Natural killer cell (primary cell): Measurements from ENCODE around the gene PRPS1L1. TPM values are rescaled to one million over a fixed set of nuclear protein-coding genes. Genes with fewer than 3 reads are reported as not detected.

Experiments
- ATAC-seq, 3 donors: fragments of 150-1000 bp in 2 of 3; fragments of 200-7000 bp in 1 of 3; cut with Tn5 transposase; 1 replicate in 1 of 3; 2 replicates in 2 of 3; pipeline ENCODE4 v1.10.0; 2021; ENCODE audit warnings: mild to moderate bottlenecking in 2 of 3, moderate library complexity in 2 of 3
- DNase-seq, 2 donors: peaks; one replicate each; pipeline versions ENCODE4 v3.0.0 to v3.0.0-alpha.2; 2013 to 2021; ENCODE audit warnings: mixed read lengths in 1 of 2
- H3K27ac ChIP-seq: one replicate; pipeline ENCODE4 v1.5.1; 2013; ENCODE audit warnings: mild to moderate bottlenecking, low read length
- H3K27me3 ChIP-seq: one replicate; pipeline ENCODE4 v1.6.1; 2013; ENCODE audit warnings: low read length; ENCODE audit not compliant: control insufficient read depth, insufficient read depth
- H3K36me3 ChIP-seq: one replicate; pipeline ENCODE4 v1.6.1; 2013; ENCODE audit warnings: low read length; ENCODE audit not compliant: control insufficient read depth, insufficient read depth
- H3K4me1 ChIP-seq: one replicate; pipeline ENCODE4 v1.6.1; 2013; ENCODE audit warnings: low read length; ENCODE audit not compliant: control insufficient read depth, insufficient read depth
- H3K4me3 ChIP-seq: one replicate; pipeline ENCODE4 v1.5.1; 2013; ENCODE audit warnings: low read length
- H3K9me3 ChIP-seq: one replicate; pipeline ENCODE4 v1.6.1; 2013; ENCODE audit warnings: low read length; ENCODE audit not compliant: control insufficient read depth, insufficient read depth
- H3K27ac Mint-ChIP-seq, 2 donors: one replicate each; pipeline ENCODE4 v1.8.0; 2022; ENCODE audit warnings: mild to moderate bottlenecking in 2 of 2, mixed read lengths in 2 of 2, moderate library complexity in 1 of 2
- H3K27me3 Mint-ChIP-seq, 2 donors: one replicate each; pipeline ENCODE4 v1.8.0; 2022; ENCODE audit warnings: low read depth in 2 of 2, mixed read lengths in 2 of 2
- H3K36me3 Mint-ChIP-seq: one replicate; pipeline ENCODE4 v1.8.0; 2022; ENCODE audit warnings: mixed read lengths
- H3K4me1 Mint-ChIP-seq, 2 donors: one replicate each; pipeline ENCODE4 v1.8.0; 2022; ENCODE audit warnings: mixed read lengths in 2 of 2
- H3K4me3 Mint-ChIP-seq: one replicate; pipeline ENCODE4 v1.8.0; 2022; ENCODE audit warnings: mild to moderate bottlenecking, moderate library complexity, mixed read lengths
- H3K9me3 Mint-ChIP-seq, 2 donors: one replicate each; pipeline ENCODE4 v1.8.0; 2022; ENCODE audit warnings: mixed read lengths in 2 of 2
- CTCF ChIP-seq: fragments of 200-600 bp; IDR thresholded peaks from one replicate; pipeline ENCODE4 v1.8.0; 2022; ENCODE audit warnings: antibody characterized with exemption
- WGBS: methylation state at CpG from one replicate; pipeline ENCODE4 v1.1.7; 2013; ENCODE audit warnings: missing lambda C conversion rate; ENCODE audit not compliant: insufficient coverage; 5-methylcytosine and 5-hydroxymethylcytosine counted together
- intact Hi-C: fragments of 100-400 bp; cut with micrococcal nuclease; formaldehyde crosslinking; loops from one replicate; pipeline ENCODE4 v1.14.2; 2022
- total RNA-seq, 4 donors: library from RNA; stranded (reverse); fragments of 120-200 nt in 1 of 4; gene quantifications; one replicate each; pipeline versions ENCODE4 v1.2.3 to v1.2.4, GENCODE V29; 2013 to 2022

The PRPS1L1 gene
- total RNA-seq, 3 donors from 2014 or later (not counting 1 experiment from before 2014, with no cell fraction given): not detected

- no peak for ATAC-seq
- Mint-ChIP-seq H3K36me3 (no peaks in the 10 kb centered on the region), H3K4me1 (no peaks in the 10 kb centered on the region), H3K4me3 (no peak overlapping the region), H3K27ac (no peak overlapping the region), H3K27me3 (peaks cover 3 to 10% of the 10 kb centered on the region in 2 donors), H3K9me3 (no peaks in the 10 kb centered on the region)
- intact Hi-C loops: no loop called here
- no peaks in the 10 kb centered on the region for H3K9me3 ChIP-seq
- H3K27me3 ChIP-seq: no peaks in the 10 kb centered on the region
- WGBS: 75% methylated on average over 11 of the region's 13 CpGs
- TF ChIP-seq CTCF: no peak
- no peak overlapping the region for H3K27ac ChIP-seq
- no peak overlapping the region for H3K4me3 ChIP-seq
- peak in 1 of 2 donors; percentile 24 for DNase-seq
- no peaks in the 10 kb centered on the region for H3K36me3 ChIP-seq
- no peaks in the 10 kb centered on the region for H3K4me1 ChIP-seq
Observed at GRCh38 chr7:17991866-17992648, 35.6 kb downstream of the PRPS1L1 start.

- H3K27me3 ChIP-seq: no peaks in the 10 kb centered on the region
- H3K27ac ChIP-seq: no peak overlapping the region
- no peak overlapping the region for H3K4me3 Mint-ChIP-seq
- H3K4me3 ChIP-seq: no peak overlapping the region
- 100% methylated on average over 3 of the region's 3 CpGs for WGBS
- H3K4me1 Mint-ChIP-seq: no peaks in the 10 kb centered on the region
- H3K36me3 ChIP-seq: no peaks in the 10 kb centered on the region
- H3K9me3 ChIP-seq: no peaks in the 10 kb centered on the region
- H3K27ac Mint-ChIP-seq: no peak overlapping the region
- ATAC-seq (no peak), DNase-seq (no peak)
- H3K27me3 Mint-ChIP-seq: peaks cover 7 to 10% of the 10 kb centered on the region in 2 donors
- no peaks in the 10 kb centered on the region for H3K36me3 Mint-ChIP-seq
- H3K9me3 Mint-ChIP-seq: no peaks in the 10 kb centered on the region
- TF ChIP-seq CTCF: no peak
- H3K4me1 ChIP-seq: no peaks in the 10 kb centered on the region
- intact Hi-C loops: no loop called here
Observed at GRCh38 chr7:17990761-17991160, 36.9 kb downstream of the PRPS1L1 start.

- H3K4me3 ChIP-seq: no peak overlapping the region
- intact Hi-C loops: no loop called here
- WGBS: 91% methylated on average over 5 of the region's 5 CpGs
- Mint-ChIP-seq H3K27ac (no peak overlapping the region), H3K4me1 (no peaks in the 10 kb centered on the region), H3K36me3 (no peaks in the 10 kb centered on the region), H3K9me3 (no peaks in the 10 kb centered on the region), H3K4me3 (no peak overlapping the region), H3K27me3 (peaks cover 9 to 10% of the 10 kb centered on the region in 2 donors)
- no peak overlapping the region for H3K27ac ChIP-seq
- no peak for ATAC-seq
- H3K9me3 ChIP-seq: no peaks in the 10 kb centered on the region
- DNase-seq: no peak
- no peaks in the 10 kb centered on the region for H3K36me3 ChIP-seq
- H3K27me3 ChIP-seq: no peaks in the 10 kb centered on the region
- no peak for TF ChIP-seq CTCF
- H3K4me1 ChIP-seq: no peaks in the 10 kb centered on the region
Observed at GRCh38 chr7:17989546-17989945, 38.1 kb downstream of the PRPS1L1 start.

GRCh38 chr7:17988858-17989257 is 38.8 kb downstream of the PRPS1L1 start:
- WGBS: 93% methylated on average over 6 of the region's 6 CpGs
- no peak for ATAC-seq

More at GRCh38 chr7:17988858-17989257, 38.8 kb downstream of the PRPS1L1 start:
- intact Hi-C loops: no loop called here
- TF ChIP-seq CTCF: no peak
- H3K27ac Mint-ChIP-seq: no peak overlapping the region
- DNase-seq: no peak
- H3K4me3 ChIP-seq: no peak overlapping the region
- H3K9me3 ChIP-seq: no peaks in the 10 kb centered on the region
- H3K4me3 Mint-ChIP-seq: no peak overlapping the region
- no peaks in the 10 kb centered on the region for H3K36me3 Mint-ChIP-seq
- no peaks in the 10 kb centered on the region for H3K4me1 Mint-ChIP-seq
- no peak overlapping the region for H3K27ac ChIP-seq
- no peaks in the 10 kb centered on the region for H3K9me3 Mint-ChIP-seq
- H3K27me3 ChIP-seq: no peaks in the 10 kb centered on the region
- peaks cover 9 to 10% of the 10 kb centered on the region in 2 donors for H3K27me3 Mint-ChIP-seq
- H3K36me3 ChIP-seq: no peaks in the 10 kb centered on the region
- H3K4me1 ChIP-seq: no peaks in the 10 kb centered on the region
